ENCODE measurements around the gene SCYL2. TPM values are rescaled to one million over a fixed set of nuclear protein-coding genes. Genes with fewer than 3 reads are reported as not detected.

SCYL2 gene
- total and polyA plus RNA-seq, 8 donors: 6.7 to 25.0 (median 15.6) TPM

GRCh38 chr12:100359248-100359647, 92.3 kb downstream of the SCYL2 start:
- no peaks in the 10 kb centered on the region for H3K27me3 ChIP-seq
- H3K4me1 ChIP-seq: peaks cover 0 to 14% (median 6%) of the 10 kb centered on the region in 3 donors
- H3K36me3 ChIP-seq: no peaks in the 10 kb centered on the region
- ATAC-seq (no peak), FAIRE-seq (no peak), DNase-seq (no peak)
- TF ChIP-seq CTCF (IDR thresholded peaks at IDR 0.05): no peak
- H3K9me3 ChIP-seq: no peaks in the 10 kb centered on the region
- 29 to 31% methylated on average over 3 of the region's 3 CpGs for WGBS, 2 donors
- no peak overlapping the region for H3K4me3 ChIP-seq
- intact Hi-C loops (cut with DNase I): no loop called here
- no peak overlapping the region for H3K27ac ChIP-seq

GRCh38 chr12:100359822-100360221, 92.8 kb downstream of the SCYL2 start:
- no peaks in the 10 kb centered on the region for H3K27me3 ChIP-seq
- ATAC-seq (peak in 3 of 4 donors; percentile 57 to 73 (median 69)), FAIRE-seq (no peak), DNase-seq (no peak)
- TF ChIP-seq CTCF (IDR thresholded peaks at IDR 0.05): no peak
- no peak overlapping the region for H3K27ac ChIP-seq
- intact Hi-C loops (cut with DNase I): loop anchor here in 1 of 3 donors (10.0 kb wide), 1 partner anchor 185 kb away; no protein-coding TSS in a partner anchor
- H3K4me3 ChIP-seq: no peak overlapping the region
- H3K36me3 ChIP-seq: no peaks in the 10 kb centered on the region
- WGBS, 2 donors: 21 to 37% methylated on average over 2 of the region's 2 CpGs
- H3K9me3 ChIP-seq: no peaks in the 10 kb centered on the region
- H3K4me1 ChIP-seq: peaks cover 0 to 14% (median 6%) of the 10 kb centered on the region in 3 donors

GRCh38 chr12:100360450-100360849, 93.5 kb downstream of the SCYL2 start:
- DNase-seq (no peak), ATAC-seq (no peak), FAIRE-seq (no peak)
- Histone ChIP-seq H3K9me3 (no peaks in the 10 kb centered on the region), H3K4me1 (peaks cover 0 to 14% (median 6%) of the 10 kb centered on the region in 3 donors), H3K27me3 (no peaks in the 10 kb centered on the region), H3K36me3 (no peaks in the 10 kb centered on the region), H3K4me3 (no peak overlapping the region), H3K27ac (no peak overlapping the region)
- intact Hi-C loops (cut with DNase I): loop anchor here in 1 of 3 donors (10.0 kb wide), 1 partner anchor 184 kb away; no protein-coding TSS in a partner anchor
- TF ChIP-seq CTCF (IDR thresholded peaks at IDR 0.05): no peak

GRCh38 chr12:100364324-100364723, 97.3 kb downstream of the SCYL2 start:
- DNase-seq (no peak), ATAC-seq (no peak), FAIRE-seq (no peak)
- 76 to 82% methylated on average over 4 of the region's 4 CpGs for whole genome bisulfite sequencing, 2 donors
- Histone ChIP-seq H3K27ac (no peak overlapping the region), H3K9me3 (no peaks in the 10 kb centered on the region), H3K4me1 (peaks cover 0 to 12% (median 3%) of the 10 kb centered on the region in 3 donors), H3K36me3 (no peaks in the 10 kb centered on the region), H3K4me3 (no peak overlapping the region), H3K27me3 (no peaks in the 10 kb centered on the region)
- intact Hi-C loops (cut with DNase I): loop anchor here in 1 of 3 donors (10.0 kb wide), 1 partner anchor 180 kb away; no protein-coding TSS in a partner anchor
- TF ChIP-seq CTCF (IDR thresholded peaks at IDR 0.05): no peak

- peaks cover 0 to under 1% (median 0%) of the 10 kb centered on the region in 3 donors for H3K4me1 ChIP-seq
- DNase-seq (no peak), FAIRE-seq (no peak), ATAC-seq (no peak)
- no peaks in the 10 kb centered on the region for H3K9me3 ChIP-seq
- TF ChIP-seq CTCF (IDR thresholded peaks at IDR 0.05): no peak
- WGBS, 2 donors: 77% methylated on average over 2 of the region's 2 CpGs
- no peaks in the 10 kb centered on the region for H3K36me3 ChIP-seq
- intact Hi-C loops (cut with DNase I): loop anchor here in 1 of 3 donors (10.0 kb wide), 1 partner anchor 179 kb away; no protein-coding TSS in a partner anchor
- H3K27ac ChIP-seq: no peak overlapping the region
- no peak overlapping the region for H3K4me3 ChIP-seq
- H3K27me3 ChIP-seq: no peaks in the 10 kb centered on the region
These were observed 98.4 kb downstream of the SCYL2 start for GRCh38 chr12:100365411-100365810.
